Prostate gland (tissue), 2 donors: ENCODE measurements around the gene COMMD6. TPM values are rescaled to one million over a fixed set of nuclear protein-coding genes. Genes with fewer than 3 reads are reported as not detected.

ENCODE experiments used
- DNase-seq: peaks from one replicate; pipeline ENCODE4 v3.0.0-alpha.2; 2019; ENCODE audit warnings: low spot score
- H3K27ac ChIP-seq, 2 donors: fragments of 200-600 bp; sonication (generic); 2 replicates each; pipeline ENCODE4 v1.5.1; 2017 to 2019
- H3K27me3 ChIP-seq: fragments of 200-600 bp; sonication (generic); replicated peaks from 2 replicates; pipeline ENCODE4 v1.5.1; 2019; ENCODE audit not compliant: insufficient read depth
- H3K36me3 ChIP-seq, 2 donors: fragments of 200-600 bp; sonication (generic); 1 replicate in 1 of 2; 2 replicates in 1 of 2; pipeline versions ENCODE4 v1.5.1 to v1.8.1; 2017 to 2019
- H3K4me1 ChIP-seq: fragments of 200-600 bp; sonication (generic); replicated peaks from 2 replicates; pipeline ENCODE4 v1.5.1; 2019
- H3K4me3 ChIP-seq, 2 donors: fragments of 200-600 bp; sonication (generic); 2 replicates each; pipeline ENCODE4 v1.5.1; 2017 to 2019
- H3K9me3 ChIP-seq: fragments of 200-600 bp; sonication (generic); 2 replicates; pipeline ENCODE4 v1.5.1; 2017
- CTCF ChIP-seq, 4 experiments: fragments of 200-600 bp in 2 of 4; fragments of 450-650 bp in 2 of 4; sonication (generic) in 2 of 4; IDR thresholded peaks; 1 replicate in 3 of 4; 2 replicates in 1 of 4; pipeline ENCODE4 v1.5.1; 2016 to 2019; ENCODE audit warnings: antibody characterized with exemption in 4 of 4, mild to moderate bottlenecking in 2 of 4, moderate library complexity in 2 of 4
- POLR2A ChIP-seq: fragments of 450-650 bp; IDR thresholded peaks from one replicate; pipeline ENCODE4 v1.6.1; 2016; ENCODE audit warnings: antibody characterized with exemption, mild to moderate bottlenecking
- POLR2AphosphoS5 ChIP-seq: sonication (generic); formaldehyde crosslinking; IDR thresholded peaks from one replicate; pipeline ENCODE4 v1.6.1; 2017; ENCODE audit warnings: antibody characterized with exemption
- WGBS: methylation state at CpG from one replicate; pipeline ENCODE4 v1.1.5; 2018; 5-methylcytosine and 5-hydroxymethylcytosine counted together
- intact Hi-C: fragments of 100-400 bp; cut with DNase I; formaldehyde crosslinking; loops from one replicate; pipeline ENCODE4 v1.14.2; 2022
- total RNA-seq, 2 donors: library from RNA; depleted of rRNA; stranded (reverse); fragments of >200 nt; gene quantifications; one replicate each; pipeline ENCODE4 v1.1.0, GENCODE V29; 2016

COMMD6 gene
- total RNA-seq: 100 to 1,000 TPM in 1 of 2 donors, 10 to 100 TPM in 1; 77.3 to 183 TPM

- Histone ChIP-seq H3K4me1 (no peaks in the 10 kb centered on the region), H3K4me3 (peak within 1 kb of the TSS; percentile 58 to 63), H3K36me3 (no peaks in the 10 kb centered on the region), H3K9me3 (no peaks in the 10 kb centered on the region), H3K27me3 (no peaks in the 10 kb centered on the region), H3K27ac (peak within 1 kb of the TSS; percentile 68 to 69)
- peak; percentile 62 for DNase-seq
- TF ChIP-seq POLR2AphosphoS5 (peak; percentile 79), CTCF (IDR thresholded peaks at IDR 0.05) (peak in 3 of 4 experiments; percentile 35 to 78 (median 74)), POLR2A (peak; percentile 51)
- intact Hi-C loops: no loop called here
- whole genome bisulfite sequencing: 1% methylated on average over 46 of the region's 51 CpGs
Measured at GRCh38 chr13:75537401-75538365, at the start of gene COMMD6. TSS of gene COMMD6 (minus strand) at chr13:75537841. CDS start at chr13:75537805, 36 bp downstream.

- Histone ChIP-seq H3K27me3 (no peaks in the 10 kb centered on the region), H3K4me1 (no peaks in the 10 kb centered on the region), H3K36me3 (no peaks in the 10 kb centered on the region), H3K4me3 (no peak overlapping the region), H3K27ac (no peak overlapping the region), H3K9me3 (no peaks in the 10 kb centered on the region)
- DNase-seq: no peak
- intact Hi-C loops: no loop called here
- no peak for TF ChIP-seq POLR2A
- no peak for TF ChIP-seq CTCF (IDR thresholded peaks at IDR 0.05)
- TF ChIP-seq POLR2AphosphoS5: no peak
Measured at GRCh38 chr13:75585153-75585552, 47.5 kb upstream of the COMMD6 start.

- no peak overlapping the region for H3K4me3 ChIP-seq
- intact Hi-C loops: no loop called here
- DNase-seq: no peak
- no peak overlapping the region for H3K27ac ChIP-seq
- H3K27me3 ChIP-seq: no peaks in the 10 kb centered on the region
- no peaks in the 10 kb centered on the region for H3K4me1 ChIP-seq
- H3K36me3 ChIP-seq: no peaks in the 10 kb centered on the region
- no peak for TF ChIP-seq POLR2AphosphoS5
- no peak for TF ChIP-seq CTCF (IDR thresholded peaks at IDR 0.05)
- TF ChIP-seq POLR2A: no peak
- H3K9me3 ChIP-seq: no peaks in the 10 kb centered on the region
Measured at GRCh38 chr13:75583091-75583490, 45.5 kb upstream of the COMMD6 start.

GRCh38 chr13:75581874-75582640 is 44.4 kb upstream of the COMMD6 start:
- 88% methylated on average over 2 of the region's 2 CpGs for WGBS
- H3K27me3 ChIP-seq: no peaks in the 10 kb centered on the region
- TF ChIP-seq POLR2AphosphoS5 (no peak), POLR2A (no peak), CTCF (IDR thresholded peaks at IDR 0.05) (no peak)
- H3K9me3 ChIP-seq: no peaks in the 10 kb centered on the region
- DNase-seq: no peak
- intact Hi-C loops: no loop called here
- H3K4me1 ChIP-seq: no peaks in the 10 kb centered on the region
- no peak overlapping the region for H3K27ac ChIP-seq
- H3K4me3 ChIP-seq: no peak overlapping the region
- H3K36me3 ChIP-seq: no peaks in the 10 kb centered on the region
